ENCODE measurements around the gene ELMO1. TPM values are rescaled to one million over a fixed set of nuclear protein-coding genes. Genes with fewer than 3 reads are reported as not detected.

Gene ELMO1
- polyA plus RNA-seq, 1 donor from 2014 or later, result 86.5 TPM

DNA sequence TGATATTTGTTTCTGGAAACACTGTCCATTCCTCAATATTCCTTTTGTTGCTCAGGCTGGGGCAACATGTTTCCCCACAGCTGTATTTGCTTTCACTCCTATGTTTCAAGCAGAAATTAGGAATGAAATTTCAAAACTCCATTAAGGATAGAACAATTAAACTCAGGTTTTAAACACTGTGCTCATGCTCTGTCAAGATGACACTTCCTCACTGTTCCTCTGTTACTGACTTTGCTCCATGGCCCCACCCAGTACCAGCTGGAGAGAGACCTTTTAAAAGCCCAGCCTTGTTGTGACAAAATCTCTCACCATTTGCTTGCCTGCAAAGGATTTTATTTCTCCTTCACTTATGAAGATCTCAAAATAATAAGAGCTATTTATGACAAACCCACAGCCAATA lies 197.4 kb downstream of the ELMO1 start:
- no peak overlapping the region for H3K4me3 Mint-ChIP-seq
- H3K27me3 Mint-ChIP-seq, result no peaks in the 10 kb centered on the region
- no peaks in the 10 kb centered on the region for H3K9me3 Mint-ChIP-seq
- peaks cover 23% of the 10 kb centered on the region for H3K36me3 Mint-ChIP-seq
- H3K4me1 Mint-ChIP-seq, result peaks cover 15 to 17% (median 17%) of the 10 kb centered on the region in 3 donors
- no peak overlapping the region for H3K27ac Mint-ChIP-seq

DNA sequence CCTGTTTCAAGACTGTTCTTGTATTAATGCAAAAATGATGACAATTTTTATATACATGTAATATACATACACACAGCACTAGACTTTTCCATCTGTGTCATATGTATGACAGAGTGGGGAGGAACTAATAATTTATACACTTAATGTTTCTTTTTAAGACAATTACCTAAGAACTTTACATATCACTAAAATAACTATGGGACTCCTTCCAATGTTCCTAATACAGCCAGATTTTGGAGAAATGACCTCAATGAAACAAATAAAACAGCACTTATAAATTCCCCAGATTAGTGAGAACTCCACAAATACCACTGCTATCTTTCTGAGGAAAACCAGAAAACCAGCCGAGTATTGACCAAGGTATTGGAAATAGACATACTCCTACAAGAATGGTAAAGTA lies 199.4 kb downstream of the ELMO1 start:
- peaks cover 18% of the 10 kb centered on the region for H3K36me3 Mint-ChIP-seq
- H3K27ac Mint-ChIP-seq, result no peak overlapping the region
- no peaks in the 10 kb centered on the region for H3K27me3 Mint-ChIP-seq
- no peaks in the 10 kb centered on the region for H3K9me3 Mint-ChIP-seq
- no peak overlapping the region for H3K4me3 Mint-ChIP-seq
- peaks cover 13 to 23% (median 23%) of the 10 kb centered on the region in 3 donors for H3K4me1 Mint-ChIP-seq

DNA sequence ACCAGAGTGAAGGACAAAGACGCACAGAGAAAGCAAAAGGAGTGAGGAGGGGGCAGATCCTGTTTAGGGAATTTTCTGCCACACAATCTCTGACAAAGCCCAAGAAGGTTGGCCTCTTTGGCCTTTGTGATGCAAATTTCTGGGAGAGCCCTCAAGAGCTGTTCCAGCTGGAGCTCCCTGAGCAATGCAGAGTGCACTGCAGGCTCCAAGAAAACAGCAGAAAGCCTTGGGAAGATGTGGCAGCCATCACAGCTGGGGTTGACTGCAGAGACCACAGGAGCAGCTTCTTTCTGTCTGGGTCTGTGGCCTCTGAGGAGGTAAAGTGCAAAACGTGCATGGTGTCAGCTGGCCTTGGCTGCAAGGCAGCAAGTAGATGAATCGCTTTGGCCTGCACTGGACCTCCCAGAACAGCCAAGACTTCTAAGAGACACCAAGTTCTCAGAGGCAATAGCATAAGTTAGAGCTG lies 200.2 kb downstream of the ELMO1 start:
- H3K4me1 Mint-ChIP-seq, result peaks cover 16 to 23% (median 23%) of the 10 kb centered on the region in 3 donors
- no peaks in the 10 kb centered on the region for H3K27me3 Mint-ChIP-seq
- H3K27ac Mint-ChIP-seq, result no peak overlapping the region
- peaks cover 13% of the 10 kb centered on the region for H3K36me3 Mint-ChIP-seq
- H3K4me3 Mint-ChIP-seq, result no peak overlapping the region
- no peaks in the 10 kb centered on the region for H3K9me3 Mint-ChIP-seq

DNA sequence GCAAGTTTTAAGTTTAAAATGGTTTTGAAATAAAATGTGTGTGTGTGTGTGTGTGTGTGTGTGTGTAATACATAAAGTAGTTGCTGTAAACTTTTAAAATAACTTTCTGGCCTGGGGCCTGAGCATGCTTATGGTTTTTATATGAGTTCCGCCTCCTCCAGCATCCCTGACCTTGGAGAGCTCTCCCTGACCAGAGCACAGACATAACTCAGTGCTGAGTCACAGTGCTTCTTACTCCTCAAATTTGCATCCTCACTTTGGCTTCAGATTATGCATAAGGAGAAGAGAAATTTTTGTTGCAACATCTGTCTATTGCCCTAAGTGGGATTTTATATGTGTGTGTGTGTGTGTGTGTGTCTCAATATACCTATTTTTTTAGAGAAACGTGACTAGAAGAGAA lies 200.8 kb downstream of the ELMO1 start:
- Mint-ChIP-seq H3K27ac (no peak overlapping the region), H3K9me3 (no peaks in the 10 kb centered on the region), H3K27me3 (no peaks in the 10 kb centered on the region), H3K36me3 (peaks cover 8% of the 10 kb centered on the region), H3K4me3 (no peak overlapping the region), H3K4me1 (peaks cover 16 to 23% (median 23%) of the 10 kb centered on the region in 3 donors)

GRCh38 chr7:37245590-37245989 lies 203.1 kb downstream of the ELMO1 start:
- H3K4me1 Mint-ChIP-seq, result peaks cover 6 to 18% (median 8%) of the 10 kb centered on the region in 3 donors

DNA sequence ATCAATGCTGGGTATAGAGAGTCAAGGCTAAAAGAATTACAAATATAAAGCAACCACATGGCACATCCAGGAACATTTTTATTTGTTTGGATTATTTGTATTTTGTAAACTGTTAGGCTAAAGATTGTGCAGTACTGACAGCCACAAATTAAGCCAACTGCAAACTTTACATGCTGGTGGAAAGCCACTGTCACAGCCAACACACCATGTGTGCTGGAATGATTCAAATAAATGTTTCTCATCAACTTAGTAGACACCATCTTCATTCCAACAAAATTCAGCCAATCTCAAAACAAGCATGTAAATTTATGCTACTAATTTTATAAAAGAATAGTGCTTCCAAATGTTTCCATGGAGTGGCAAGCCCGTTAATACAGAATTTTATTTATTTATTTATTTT lies 211.8 kb downstream of the ELMO1 start:
- Mint-ChIP-seq H3K27ac (no peak overlapping the region), H3K27me3 (no peaks in the 10 kb centered on the region), H3K9me3 (no peaks in the 10 kb centered on the region), H3K36me3 (peaks cover 4% of the 10 kb centered on the region), H3K4me1 (peaks cover 3 to 10% (median 9%) of the 10 kb centered on the region in 3 donors), H3K4me3 (no peak overlapping the region)

More at GRCh38 chr7:37245590-37245989, 203.1 kb downstream of the ELMO1 start:
- Mint-ChIP-seq H3K9me3 (no peaks in the 10 kb centered on the region), H3K4me3 (no peak overlapping the region), H3K27ac (no peak overlapping the region), H3K27me3 (no peaks in the 10 kb centered on the region), H3K36me3 (peaks cover 6% of the 10 kb centered on the region)

- H3K9me3 Mint-ChIP-seq, result no peaks in the 10 kb centered on the region
- no peak overlapping the region for H3K4me3 Mint-ChIP-seq
- H3K36me3 Mint-ChIP-seq, result peaks cover 2% of the 10 kb centered on the region
- peaks cover 3 to 9% (median 5%) of the 10 kb centered on the region in 3 donors for H3K4me1 Mint-ChIP-seq
- H3K27me3 Mint-ChIP-seq, result no peaks in the 10 kb centered on the region
- H3K27ac Mint-ChIP-seq, result no peak overlapping the region
These were observed 212.9 kb downstream of the ELMO1 start for GRCh38 chr7:37235813-37236212.

DNA sequence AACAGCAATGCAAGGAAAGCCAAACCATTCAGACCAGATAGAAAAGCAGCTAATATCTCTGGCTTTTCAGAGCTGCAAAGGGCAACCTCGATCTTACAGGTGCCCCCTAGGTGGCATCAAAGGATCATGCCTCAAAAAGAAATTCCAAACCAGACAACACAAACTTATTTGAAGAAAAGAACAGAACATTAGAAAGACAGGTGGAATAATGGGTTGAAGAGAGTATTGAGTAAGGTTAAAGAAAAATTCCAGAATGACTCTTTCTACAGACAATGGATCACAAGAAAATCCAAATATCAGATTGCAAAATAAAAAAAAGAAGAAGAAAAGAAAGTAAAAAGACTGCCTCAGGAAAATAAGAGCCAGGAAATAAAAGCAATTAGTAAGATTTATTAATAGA lies 213.7 kb downstream of the ELMO1 start:
- no peaks in the 10 kb centered on the region for H3K27me3 Mint-ChIP-seq
- H3K27ac Mint-ChIP-seq, result no peak overlapping the region
- H3K4me1 Mint-ChIP-seq, result peaks cover 5 to 9% (median 5%) of the 10 kb centered on the region in 3 donors
- no peak overlapping the region for H3K4me3 Mint-ChIP-seq
- peaks cover 2% of the 10 kb centered on the region for H3K36me3 Mint-ChIP-seq
- H3K9me3 Mint-ChIP-seq, result no peaks in the 10 kb centered on the region

GRCh38 chr7:37234334-37234733 lies 214.3 kb downstream of the ELMO1 start:
- no peak overlapping the region for H3K4me3 Mint-ChIP-seq
- H3K9me3 Mint-ChIP-seq, result no peaks in the 10 kb centered on the region
- peaks cover 5 to 8% (median 5%) of the 10 kb centered on the region in 3 donors for H3K4me1 Mint-ChIP-seq
- no peak overlapping the region for H3K27ac Mint-ChIP-seq
- no peaks in the 10 kb centered on the region for H3K36me3 Mint-ChIP-seq
- H3K27me3 Mint-ChIP-seq, result no peaks in the 10 kb centered on the region

DNA sequence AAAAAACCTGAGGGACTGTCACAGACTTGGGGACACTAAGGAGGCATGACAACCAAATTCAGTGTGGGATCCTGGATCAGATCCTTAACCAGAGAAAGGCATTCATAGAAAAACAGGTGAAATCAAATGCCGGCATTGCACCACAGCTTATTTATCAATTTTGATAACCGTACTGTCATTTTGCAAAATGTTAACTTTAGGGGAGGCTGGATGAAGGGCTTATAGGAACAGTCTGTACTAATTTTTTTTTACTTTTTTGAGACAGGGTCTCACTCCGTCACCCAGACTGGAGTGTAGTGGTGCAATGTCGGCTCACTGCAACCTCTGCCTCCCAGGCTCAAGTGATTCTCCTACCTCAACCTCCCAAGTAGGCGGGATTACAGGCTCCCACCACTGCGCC lies 217.1 kb downstream of the ELMO1 start:
- Mint-ChIP-seq H3K4me3 (no peak overlapping the region), H3K9me3 (no peaks in the 10 kb centered on the region), H3K36me3 (no peaks in the 10 kb centered on the region), H3K27me3 (no peaks in the 10 kb centered on the region), H3K4me1 (peaks cover 5 to 8% (median 5%) of the 10 kb centered on the region in 3 donors), H3K27ac (no peak overlapping the region)

GRCh38 chr7:37230221-37230620 lies 218.4 kb downstream of the ELMO1 start:
- Mint-ChIP-seq H3K27me3 (no peaks in the 10 kb centered on the region), H3K27ac (no peak overlapping the region), H3K9me3 (no peaks in the 10 kb centered on the region), H3K4me1 (peaks cover 5 to 7% (median 6%) of the 10 kb centered on the region in 3 donors), H3K4me3 (no peak overlapping the region), H3K36me3 (peaks cover 5% of the 10 kb centered on the region)

DNA sequence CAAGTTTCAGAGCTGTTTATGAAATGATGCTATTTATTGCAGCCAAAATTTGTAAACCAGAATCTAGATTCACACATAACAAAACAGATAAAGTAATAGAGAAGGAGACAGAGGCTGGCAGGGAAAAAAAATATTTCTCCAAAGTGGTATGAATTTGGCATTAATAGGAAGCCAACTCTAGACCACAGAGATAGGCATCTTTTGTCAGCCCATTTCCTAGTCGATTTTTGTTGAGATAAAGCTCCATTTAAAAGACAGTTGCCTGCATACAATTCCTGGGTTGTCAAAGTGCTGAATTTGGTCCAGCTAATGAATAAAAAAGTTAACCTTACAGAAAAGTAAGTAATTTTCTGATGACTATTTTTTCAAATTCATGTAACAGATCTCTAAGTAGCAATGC lies 219.3 kb downstream of the ELMO1 start:
- Mint-ChIP-seq H3K4me1 (peaks cover 0 to 5% (median 0%) of the 10 kb centered on the region in 3 donors), H3K36me3 (peaks cover 5% of the 10 kb centered on the region), H3K4me3 (no peak overlapping the region), H3K27me3 (no peaks in the 10 kb centered on the region), H3K27ac (no peak overlapping the region), H3K9me3 (no peaks in the 10 kb centered on the region)

DNA sequence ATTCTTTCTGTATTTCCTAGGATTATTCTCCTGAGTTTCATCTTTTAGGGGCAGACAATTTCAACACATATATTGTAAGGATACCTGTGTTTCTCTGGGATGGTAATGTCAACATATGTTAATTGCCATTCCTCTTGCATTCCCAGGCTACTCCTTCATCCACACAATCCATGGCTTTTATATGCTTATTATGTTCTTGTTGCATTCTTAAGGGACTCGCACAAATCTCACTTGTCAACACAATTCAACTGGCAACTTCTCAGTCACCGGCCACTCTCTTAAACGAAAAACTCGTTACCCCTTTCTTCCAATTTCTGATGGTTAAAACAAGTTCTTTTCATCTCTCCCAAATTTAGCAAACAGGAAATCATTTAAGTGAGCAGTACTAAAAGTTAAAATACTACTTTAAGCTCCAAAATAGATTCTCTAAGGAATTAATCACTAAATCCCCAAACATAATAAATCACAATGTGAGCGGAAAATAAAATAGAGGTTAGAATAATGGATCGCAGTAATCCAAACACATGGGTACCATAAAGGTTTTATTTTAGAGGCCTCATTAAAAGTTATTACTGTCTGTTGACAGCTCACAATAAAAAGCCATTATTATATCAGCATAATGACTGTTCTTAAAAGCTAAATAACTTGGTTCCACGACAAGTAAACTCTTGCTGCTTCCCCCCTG lies 223.2 kb downstream of the ELMO1 start:
- Mint-ChIP-seq H3K27me3 (no peaks in the 10 kb centered on the region), H3K4me1 (peaks cover 0 to 5% (median 0%) of the 10 kb centered on the region in 3 donors), H3K4me3 (no peak overlapping the region), H3K27ac (no peak overlapping the region), H3K9me3 (no peaks in the 10 kb centered on the region), H3K36me3 (peaks cover 5% of the 10 kb centered on the region)

DNA sequence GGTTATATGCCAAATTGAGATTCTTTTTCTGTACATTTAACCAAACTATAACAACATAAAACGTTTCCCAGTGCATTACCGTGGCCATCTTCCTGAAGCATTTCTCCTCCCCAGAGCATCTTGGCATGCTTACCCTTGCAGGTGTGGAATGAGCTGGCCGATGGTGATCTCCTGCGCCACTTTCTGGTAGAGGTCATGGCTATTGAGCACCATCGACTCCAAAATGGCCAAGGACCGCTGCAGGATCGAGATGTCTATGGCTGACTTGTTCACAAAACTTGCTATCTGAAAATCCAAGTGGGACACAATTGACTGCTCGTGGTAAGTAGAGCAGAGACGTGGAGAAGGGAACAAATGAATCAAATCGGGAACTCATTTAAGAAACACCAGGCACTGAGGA lies 223.9 kb downstream of the ELMO1 start:
- H3K36me3 Mint-ChIP-seq, result peaks cover 5% of the 10 kb centered on the region
- no peak overlapping the region for H3K4me3 Mint-ChIP-seq
- no peaks in the 10 kb centered on the region for H3K27me3 Mint-ChIP-seq
- H3K4me1 Mint-ChIP-seq, result peaks cover 0 to 3% (median 0%) of the 10 kb centered on the region in 3 donors
- no peaks in the 10 kb centered on the region for H3K9me3 Mint-ChIP-seq
- peak overlapping the region in 1 of 3 donors; percentile 79 for H3K27ac Mint-ChIP-seq

DNA sequence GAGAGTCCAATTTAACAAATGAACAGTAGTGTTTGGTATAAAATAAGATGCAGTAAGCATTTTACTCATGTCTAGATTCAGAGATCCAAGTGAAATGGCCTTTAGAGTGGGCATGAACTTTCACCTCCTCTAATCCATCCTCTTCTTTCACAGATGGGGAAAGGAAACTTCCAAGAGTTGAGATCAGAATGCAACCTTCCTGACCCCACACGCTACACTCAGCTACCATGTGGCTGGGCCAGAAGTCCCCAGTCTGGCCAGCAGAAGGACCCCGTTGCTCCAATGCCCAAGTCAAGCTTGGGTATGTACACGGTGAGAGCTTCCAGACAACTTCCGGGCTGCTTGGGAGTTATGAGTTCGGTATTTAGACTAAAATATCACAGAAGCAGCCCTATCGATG lies 228.0 kb downstream of the ELMO1 start:
- no peaks in the 10 kb centered on the region for H3K36me3 Mint-ChIP-seq

GRCh38 chr7:37218956-37219355 lies 229.7 kb downstream of the ELMO1 start:
- Mint-ChIP-seq H3K4me1 (peaks cover 0 to 2% (median 0%) of the 10 kb centered on the region in 3 donors), H3K9me3 (no peaks in the 10 kb centered on the region), H3K27me3 (no peaks in the 10 kb centered on the region), H3K4me3 (no peak overlapping the region), H3K36me3 (no peaks in the 10 kb centered on the region), H3K27ac (no peak overlapping the region)

More for the DNA sequence above, 228.0 kb downstream of the ELMO1 start:
- H3K27ac Mint-ChIP-seq, result no peak overlapping the region
- peaks cover 0 to 3% (median 0%) of the 10 kb centered on the region in 3 donors for H3K4me1 Mint-ChIP-seq
- no peak overlapping the region for H3K4me3 Mint-ChIP-seq
- no peaks in the 10 kb centered on the region for H3K9me3 Mint-ChIP-seq
- H3K27me3 Mint-ChIP-seq, result no peaks in the 10 kb centered on the region

All from IgD-negative memory B cell (primary cell).